T-helper 1 cell (primary cell): ENCODE measurements around the gene TMEM247.
"Not testable (repeated sequence)": the region's sequence is repeated elsewhere in the genome, so short reads cannot be mapped to it uniquely, and the experiment has no call there.

Experiments used
- DNase-seq, 5 donors: peaks; one replicate each; pipeline ENCODE4 v3.0.0-alpha.2; 2012 to 2020

The TMEM247 gene

GRCh38 chr2:46517485-46517884 is 38.1 kb downstream of the TMEM247 start:
- no peak for DNase-seq

- no peak for DNase-seq
Observed at GRCh38 chr2:46518861-46519260, 39.5 kb downstream of the TMEM247 start.

- no peak for DNase-seq
Observed at GRCh38 chr2:46519265-46519664, 39.9 kb downstream of the TMEM247 start.

- DNase-seq = no peak
Observed at GRCh38 chr2:46520130-46520711, 40.9 kb downstream of the TMEM247 start.

GRCh38 chr2:46521215-46521683 is 41.9 kb downstream of the TMEM247 start:
- DNase-seq = no peak

GRCh38 chr2:46522385-46522784 is 43.0 kb downstream of the TMEM247 start:
- not testable (repeated sequence) for DNase-seq

- DNase-seq = no peak
Observed at GRCh38 chr2:46525522-46526155, 46.3 kb downstream of the TMEM247 start.

GRCh38 chr2:46528880-46529279 is 49.5 kb downstream of the TMEM247 start:
- DNase-seq = no peak

GRCh38 chr2:46530639-46531038 is 51.3 kb downstream of the TMEM247 start:
- DNase-seq = no peak

- no peak for DNase-seq
Observed at GRCh38 chr2:46531863-46532262, 52.5 kb downstream of the TMEM247 start.
